ENCODE data around the gene ZCCHC14.

DNA sequence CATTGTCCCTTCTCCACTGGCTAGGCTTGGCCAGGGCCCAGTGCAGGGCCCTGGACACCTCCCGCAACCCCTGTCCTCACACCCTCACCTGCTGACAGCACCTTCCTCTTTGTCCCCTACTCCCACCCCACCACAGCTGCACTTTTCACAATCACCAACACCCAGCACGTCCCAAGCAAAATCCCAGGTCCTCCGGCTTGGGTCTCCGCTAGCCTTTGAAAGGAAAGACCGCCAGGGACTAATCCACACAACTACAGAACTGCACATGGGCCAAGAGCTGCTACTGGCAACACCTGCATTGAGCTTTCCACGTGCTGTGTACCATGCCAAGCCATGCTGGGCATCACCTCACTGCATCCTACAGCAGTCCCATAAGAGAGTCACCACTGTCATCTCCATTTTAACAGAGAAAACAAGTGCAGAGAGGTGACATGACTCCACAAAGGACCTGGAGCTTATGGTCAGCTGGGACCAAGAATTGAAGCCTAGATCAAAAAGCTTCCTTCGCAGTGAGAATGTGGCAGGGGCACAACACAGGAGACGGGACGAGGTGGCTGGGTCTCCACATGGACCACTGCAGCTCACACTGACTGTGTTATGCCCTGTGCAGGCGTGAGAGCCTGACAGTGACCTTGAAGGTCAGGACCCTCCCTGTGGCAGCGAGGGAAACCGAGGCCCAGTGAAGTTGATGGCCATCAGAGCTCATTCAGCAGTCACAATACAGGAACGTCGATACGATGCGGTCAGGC is 131.8 kb downstream of the ZCCHC14 start:
- TF ChIP-seq, protein P1, sequence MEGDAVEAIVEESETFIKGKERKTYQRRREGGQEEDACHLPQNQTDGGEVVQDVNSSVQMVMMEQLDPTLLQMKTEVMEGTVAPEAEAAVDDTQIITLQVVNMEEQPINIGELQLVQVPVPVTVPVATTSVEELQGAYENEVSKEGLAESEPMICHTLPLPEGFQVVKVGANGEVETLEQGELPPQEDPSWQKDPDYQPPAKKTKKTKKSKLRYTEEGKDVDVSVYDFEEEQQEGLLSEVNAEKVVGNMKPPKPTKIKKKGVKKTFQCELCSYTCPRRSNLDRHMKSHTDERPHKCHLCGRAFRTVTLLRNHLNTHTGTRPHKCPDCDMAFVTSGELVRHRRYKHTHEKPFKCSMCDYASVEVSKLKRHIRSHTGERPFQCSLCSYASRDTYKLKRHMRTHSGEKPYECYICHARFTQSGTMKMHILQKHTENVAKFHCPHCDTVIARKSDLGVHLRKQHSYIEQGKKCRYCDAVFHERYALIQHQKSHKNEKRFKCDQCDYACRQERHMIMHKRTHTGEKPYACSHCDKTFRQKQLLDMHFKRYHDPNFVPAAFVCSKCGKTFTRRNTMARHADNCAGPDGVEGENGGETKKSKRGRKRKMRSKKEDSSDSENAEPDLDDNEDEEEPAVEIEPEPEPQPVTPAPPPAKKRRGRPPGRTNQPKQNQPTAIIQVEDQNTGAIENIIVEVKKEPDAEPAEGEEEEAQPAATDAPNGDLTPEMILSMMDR (conservative IDR thresholded peaks at IDR 0.05): no peak
- no peak for TF ChIP-seq ZFX (IDR thresholded peaks at IDR 0.05)
